HK-2 (cell line): ENCODE measurements around the gene NEURL1.
A peak's percentile ranks its signal among the peaks of the same experiment; 100 is the strongest.

Source experiments
- DNase-seq: peaks from one replicate; pipeline ENCODE4 v3.0.0-alpha.2; 2018; ENCODE audit not compliant: unreplicated experiment

The NEURL1 gene

GRCh38 chr10:103493362-103493915 lies at the start of gene NEURL1:
Gene NEURL1, plus strand, starts transcription at chr10:103493705. Its CDS starts 683 bp downstream, at chr10:103494388.
- no peak for DNase-seq

- no peak for DNase-seq
Observed at GRCh38 chr10:103444478-103444877, 49.0 kb upstream of the NEURL1 start.

- no peak for DNase-seq
Observed at GRCh38 chr10:103445366-103445765, 48.1 kb upstream of the NEURL1 start.

- no peak for DNase-seq
Observed at GRCh38 chr10:103445767-103446567, 47.5 kb upstream of the NEURL1 start.

- DNase-seq: no peak
Observed at GRCh38 chr10:103447187-103447586, 46.3 kb upstream of the NEURL1 start.

- peak; percentile 71 for DNase-seq
Observed at GRCh38 chr10:103448746-103449145, 44.8 kb upstream of the NEURL1 start.

- no peak for DNase-seq
Observed at GRCh38 chr10:103449208-103450144, 44.0 kb upstream of the NEURL1 start.

- DNase-seq: no peak
Observed at GRCh38 chr10:103450201-103450695, 43.3 kb upstream of the NEURL1 start.

GRCh38 chr10:103451091-103451813 lies 42.3 kb upstream of the NEURL1 start:
- DNase-seq: no peak

GRCh38 chr10:103451831-103452505 lies 41.5 kb upstream of the NEURL1 start, which contains the start of gene CALHM2:
Gene CALHM2, minus strand, starts transcription at chr10:103452370. Its CDS starts 2,429 bp downstream, at chr10:103449941.
- DNase-seq: peak; percentile 52

GRCh38 chr10:103452506-103453230 lies 40.8 kb upstream of the NEURL1 start:
- no peak for DNase-seq

GRCh38 chr10:103454026-103454425 lies 39.5 kb upstream of the NEURL1 start:
- no peak for DNase-seq

GRCh38 chr10:103455235-103455634 lies 38.3 kb upstream of the NEURL1 start:
- no peak for DNase-seq

GRCh38 chr10:103456074-103456660 lies 37.3 kb upstream of the NEURL1 start:
- DNase-seq: no peak

GRCh38 chr10:103457176-103457712 lies 36.3 kb upstream of the NEURL1 start:
- DNase-seq: no peak

GRCh38 chr10:103457896-103458583 lies 35.5 kb upstream of the NEURL1 start:
- DNase-seq: no peak

- no peak for DNase-seq
Observed at GRCh38 chr10:103458720-103459119, 34.8 kb upstream of the NEURL1 start, which contains the start of gene CALHM1. Gene CALHM1, minus strand, starts transcription at chr10:103458900. Its CDS starts 149 bp downstream, at chr10:103458751.

GRCh38 chr10:103459615-103460014 lies 33.9 kb upstream of the NEURL1 start:
- DNase-seq: no peak

- no peak for DNase-seq
Observed at GRCh38 chr10:103463499-103463898, 30.0 kb upstream of the NEURL1 start.
